ENCODE results near the gene TBC1D23.

Gene TBC1D23

GRCh38 chr3:100274361-100274760 is 13.6 kb downstream of the TBC1D23 start:
- H3K9me2 ChIP-seq (replicated peaks; ENCODE audit: control insufficient read depth, low read length): no peaks in the 10 kb centered on the region
- TF ChIP-seq EZH2phosphoT487 (IDR thresholded peaks at IDR 0.05; ENCODE audit: borderline replicate concordance, low read length) (no peak), CTCF (IDR thresholded peaks at IDR 0.05; ENCODE audit: low read depth, low read length, poor library complexity, severe bottlenecking) (no peak)
- no peak overlapping the region for H3K4me3 ChIP-seq (ENCODE audit: low read length)
- H3K4me2 ChIP-seq (ENCODE audit: low read length): no peak overlapping the region
- H4K20me1 ChIP-seq (ENCODE audit: control insufficient read depth, insufficient read depth, low read depth, low read length): 0 out of 2 replicates have a peak, but pooled peaks cover 3% of the 10 kb centered on the region
- H3F3A ChIP-seq (ENCODE audit: control insufficient read depth, insufficient read depth): no peaks in the 10 kb centered on the region
- peaks cover 37% of the 10 kb centered on the region for H3K79me2 ChIP-seq (ENCODE audit: control insufficient read depth, low read length)
- H3K9me3 ChIP-seq (ENCODE audit: control insufficient read depth, insufficient read depth, low read length): no peaks in the 10 kb centered on the region
- no peaks in the 10 kb centered on the region for H3K27me3 ChIP-seq (ENCODE audit: control insufficient read depth, low read length)
- H3K36me3 ChIP-seq (ENCODE audit: control insufficient read depth, low read length): no peaks in the 10 kb centered on the region
- no peaks in the 10 kb centered on the region for H3K4me1 ChIP-seq (ENCODE audit: control insufficient read depth, low read length)
- H3K27ac ChIP-seq (ENCODE audit: low read depth, low read length): no peak overlapping the region

GRCh38 chr3:100277255-100277800 is 16.5 kb downstream of the TBC1D23 start:
- no peaks in the 10 kb centered on the region for H3K9me3 ChIP-seq (ENCODE audit: control insufficient read depth, insufficient read depth, low read length)
- H4K20me1 ChIP-seq (ENCODE audit: control insufficient read depth, insufficient read depth, low read depth, low read length): no peaks in the 10 kb centered on the region
- TF ChIP-seq EZH2phosphoT487 (IDR thresholded peaks at IDR 0.05; ENCODE audit: borderline replicate concordance, low read length) (no peak), CTCF (IDR thresholded peaks at IDR 0.05; ENCODE audit: low read depth, low read length, poor library complexity, severe bottlenecking) (no peak)
- no peaks in the 10 kb centered on the region for H3K36me3 ChIP-seq (ENCODE audit: control insufficient read depth, low read length)
- H3K79me2 ChIP-seq (ENCODE audit: control insufficient read depth, low read length): peaks cover 23% of the 10 kb centered on the region
- no peak overlapping the region for H3K4me2 ChIP-seq (ENCODE audit: low read length)
- no peaks in the 10 kb centered on the region for H3K27me3 ChIP-seq (ENCODE audit: control insufficient read depth, low read length)
- H3K4me1 ChIP-seq (ENCODE audit: control insufficient read depth, low read length): no peaks in the 10 kb centered on the region
- no peak overlapping the region for H3K4me3 ChIP-seq (ENCODE audit: low read length)
- no peaks in the 10 kb centered on the region for H3K9me2 ChIP-seq (replicated peaks; ENCODE audit: control insufficient read depth, low read length)
- no peak overlapping the region for H3K27ac ChIP-seq (ENCODE audit: low read depth, low read length)
- no peaks in the 10 kb centered on the region for H3F3A ChIP-seq (ENCODE audit: control insufficient read depth, insufficient read depth)

GRCh38 chr3:100278910-100279309 is 18.1 kb downstream of the TBC1D23 start:
- Histone ChIP-seq H3K27ac (ENCODE audit: low read depth, low read length) (no peak overlapping the region), H3K79me2 (ENCODE audit: control insufficient read depth, low read length) (peaks cover 20% of the 10 kb centered on the region)

More at GRCh38 chr3:100278910-100279309, 18.1 kb downstream of the TBC1D23 start:
- no peak overlapping the region for H3K4me3 ChIP-seq (ENCODE audit: low read length)
- TF ChIP-seq CTCF (IDR thresholded peaks at IDR 0.05; ENCODE audit: low read depth, low read length, poor library complexity, severe bottlenecking): no peak
- no peak for TF ChIP-seq EZH2phosphoT487 (IDR thresholded peaks at IDR 0.05; ENCODE audit: borderline replicate concordance, low read length)
- peaks cover 3% of the 10 kb centered on the region; the same call in 1 of the 2 replicates for H3F3A ChIP-seq (ENCODE audit: control insufficient read depth, insufficient read depth)
- H3K36me3 ChIP-seq (ENCODE audit: control insufficient read depth, low read length): peaks cover 6% of the 10 kb centered on the region; the same call in 1 of the 2 replicates
- no peaks in the 10 kb centered on the region for H3K9me2 ChIP-seq (replicated peaks; ENCODE audit: control insufficient read depth, low read length)
- H3K4me2 ChIP-seq (ENCODE audit: low read length): no peak overlapping the region
- H4K20me1 ChIP-seq (ENCODE audit: control insufficient read depth, insufficient read depth, low read depth, low read length): no peaks in the 10 kb centered on the region
- H3K4me1 ChIP-seq (ENCODE audit: control insufficient read depth, low read length): no peaks in the 10 kb centered on the region
- no peaks in the 10 kb centered on the region for H3K27me3 ChIP-seq (ENCODE audit: control insufficient read depth, low read length)
- no peaks in the 10 kb centered on the region for H3K9me3 ChIP-seq (ENCODE audit: control insufficient read depth, insufficient read depth, low read length)

Data from DOHH2 (cell line).